ENCODE measurements around the gene EIPR1.

The EIPR1 gene

DNA sequence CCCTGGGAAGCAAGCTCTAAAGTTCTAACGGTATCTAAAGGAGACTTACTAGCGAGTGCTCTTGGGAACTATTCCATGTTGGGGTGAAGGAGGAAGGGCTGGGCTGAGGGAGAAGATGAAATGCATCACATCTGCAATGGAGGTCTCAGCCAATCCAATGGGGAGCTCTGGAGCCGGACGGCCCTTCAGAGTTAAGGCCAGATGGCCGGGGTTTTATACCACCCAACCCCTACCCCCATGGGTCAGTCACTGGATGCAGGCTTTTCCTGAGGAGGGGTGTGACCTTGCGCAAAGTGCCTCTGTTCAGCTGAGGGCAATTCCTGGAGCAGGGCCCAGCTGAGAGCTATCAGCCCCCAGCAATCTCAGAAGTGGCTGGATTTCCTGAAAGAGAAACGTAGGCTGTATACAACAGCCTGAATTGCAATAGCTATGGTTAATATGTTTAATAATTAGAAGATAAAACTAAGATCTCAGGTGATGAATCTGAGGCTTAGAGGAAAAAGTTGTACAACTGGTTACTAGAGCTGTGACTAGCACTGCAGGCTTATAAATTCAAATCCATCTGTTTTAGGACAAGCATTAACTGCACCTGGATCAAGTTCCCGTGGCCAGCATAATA lies 21.6 kb downstream of the EIPR1 start:
- no peak for DNase-seq

DNA sequence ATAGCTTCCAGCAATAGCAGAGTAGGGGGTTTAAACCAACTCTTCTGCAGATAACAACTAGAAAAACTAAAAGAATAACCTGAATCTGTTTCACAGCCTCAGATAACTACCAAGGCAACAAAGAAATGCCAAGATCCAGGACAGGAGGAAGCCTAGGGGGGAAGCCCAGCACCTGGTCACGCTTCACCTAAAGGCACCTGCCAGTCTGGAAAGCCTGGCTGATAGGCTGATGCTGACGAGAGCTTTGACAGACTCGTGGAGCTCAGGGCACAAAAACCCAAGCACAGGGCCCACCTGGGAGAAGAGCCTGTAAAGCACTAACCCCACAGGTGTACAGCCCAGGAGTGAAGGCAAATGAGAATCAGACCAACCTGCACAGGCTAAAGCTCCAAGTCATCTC lies 22.6 kb downstream of the EIPR1 start:
- no peak for DNase-seq

GRCh38 chr2:3349211-3349693 lies 28.4 kb downstream of the EIPR1 start:
- no peak for DNase-seq

DNA sequence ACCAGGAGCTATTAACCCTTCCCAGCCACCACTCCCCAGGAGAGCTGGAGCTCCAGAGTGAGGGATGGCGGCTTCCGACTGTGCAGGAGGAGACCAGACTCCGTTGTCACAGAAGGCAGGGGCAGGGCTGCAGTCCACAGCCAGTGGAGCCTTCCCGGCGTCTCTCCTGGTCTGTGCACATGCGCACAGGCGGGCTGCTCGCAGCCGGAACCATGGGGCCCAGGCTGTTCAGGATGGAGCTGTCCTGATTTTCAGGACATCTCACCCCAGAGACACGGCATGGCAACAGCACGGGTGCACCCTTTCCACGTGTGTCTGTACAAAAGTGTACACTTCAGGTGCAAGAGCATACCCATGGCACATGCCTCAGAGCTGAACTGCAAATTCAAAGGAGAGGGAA lies 28.9 kb downstream of the EIPR1 start:
- no peak for DNase-seq

DNA sequence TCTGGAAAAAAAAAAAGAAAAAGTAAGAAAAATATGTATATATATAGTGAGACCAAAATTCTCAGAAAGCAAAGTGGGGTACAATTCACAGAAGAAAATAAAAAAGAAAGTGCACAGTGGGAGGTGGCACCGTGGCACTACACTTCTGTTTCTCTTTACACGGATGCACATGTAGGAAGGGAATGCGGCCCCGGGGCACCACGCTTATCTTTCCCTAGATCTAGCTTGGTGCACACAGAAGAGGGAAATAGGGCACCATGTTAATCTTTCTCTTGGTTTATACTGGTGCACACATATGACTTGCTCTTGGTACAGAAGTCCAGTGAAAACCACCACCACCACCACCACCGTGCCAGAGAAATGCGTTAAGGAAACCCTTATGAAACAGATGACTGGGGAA lies 32.0 kb downstream of the EIPR1 start:
- DNase-seq = no peak

- DNase-seq = no peak
These were observed 32.7 kb downstream of the EIPR1 start for GRCh38 chr2:3344897-3345296.

DNA sequence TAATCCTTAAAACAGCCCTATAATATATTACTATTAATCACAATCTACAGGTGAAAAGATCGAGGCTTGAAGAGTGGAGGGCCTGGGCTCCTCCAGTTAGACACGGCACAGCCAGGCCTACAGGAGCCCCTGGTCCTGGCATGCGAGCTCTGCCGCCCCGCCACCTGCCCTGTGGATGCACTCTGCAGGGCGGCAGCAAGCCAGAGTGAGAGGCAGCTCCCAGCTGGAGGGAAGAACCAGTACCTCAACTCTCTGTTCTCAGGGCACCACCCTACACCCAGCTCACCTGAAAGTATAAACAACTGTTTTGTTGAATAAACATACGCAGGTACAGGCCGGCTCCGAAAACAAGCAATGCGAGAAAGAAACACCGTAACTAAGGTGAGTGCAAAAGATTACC lies 34.6 kb downstream of the EIPR1 start:
- no peak for DNase-seq

DNA sequence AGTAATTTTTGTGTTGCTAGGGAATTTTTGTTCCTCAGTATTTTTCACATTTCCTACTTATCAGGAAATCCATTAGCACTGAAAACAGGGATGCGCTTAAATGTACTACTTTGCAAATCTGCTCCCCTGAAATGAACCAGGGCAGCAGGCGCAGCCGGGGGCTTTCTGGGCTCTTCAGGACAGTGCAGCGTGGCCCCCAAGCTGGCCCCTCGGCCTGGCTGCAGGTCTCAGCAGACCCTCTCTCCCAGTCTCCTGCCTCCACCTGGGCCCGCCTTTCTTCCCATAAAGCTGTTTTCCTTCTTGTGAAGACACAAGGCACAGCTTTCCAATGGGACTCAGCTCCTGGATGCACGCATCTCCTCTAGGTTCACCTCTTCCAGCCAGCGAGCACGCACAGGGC lies 35.3 kb downstream of the EIPR1 start:
- DNase-seq = no peak

- no peak for DNase-seq
These were observed 36.3 kb downstream of the EIPR1 start for GRCh38 chr2:3341336-3341735.

DNA sequence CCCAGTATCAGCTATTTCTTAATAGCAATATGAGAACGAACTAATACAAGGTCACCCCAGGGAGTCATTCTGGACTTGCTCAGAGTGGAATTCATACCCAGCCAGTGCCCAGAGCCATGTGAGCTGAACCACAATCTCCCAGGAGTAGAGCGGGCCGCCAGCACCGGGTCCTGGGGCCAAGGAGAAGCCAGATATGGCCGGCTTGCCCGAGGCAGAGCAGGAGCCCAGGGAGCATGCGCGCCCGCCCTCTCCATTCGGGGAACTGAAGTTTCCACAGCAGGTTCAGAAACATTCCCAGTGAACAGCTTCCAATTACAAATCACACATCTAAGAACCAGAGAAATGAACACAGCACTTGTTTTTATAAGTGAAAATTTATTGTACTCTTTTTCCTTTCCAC lies 37.5 kb downstream of the EIPR1 start:
- no peak for DNase-seq

DNA sequence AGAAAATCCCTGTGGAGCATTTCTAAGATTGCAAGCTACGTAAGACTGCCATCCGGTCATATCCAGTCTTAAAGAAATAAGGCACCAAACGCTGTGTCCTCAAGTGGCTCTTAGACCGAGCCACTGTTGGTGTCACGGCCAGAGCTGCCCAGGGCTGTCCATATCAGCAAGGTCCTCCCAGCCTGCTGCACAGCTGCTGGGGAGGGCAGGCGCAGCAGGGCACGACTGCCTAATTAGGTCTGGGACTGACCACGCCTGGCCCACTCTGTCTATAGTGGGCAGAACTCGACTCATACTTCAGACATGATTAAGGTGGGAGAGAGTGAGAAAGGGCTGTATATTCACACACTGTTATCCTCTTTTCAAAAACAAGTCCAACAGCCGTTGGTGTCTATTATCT lies 39.3 kb downstream of the EIPR1 start:
- DNase-seq = no peak

DNA sequence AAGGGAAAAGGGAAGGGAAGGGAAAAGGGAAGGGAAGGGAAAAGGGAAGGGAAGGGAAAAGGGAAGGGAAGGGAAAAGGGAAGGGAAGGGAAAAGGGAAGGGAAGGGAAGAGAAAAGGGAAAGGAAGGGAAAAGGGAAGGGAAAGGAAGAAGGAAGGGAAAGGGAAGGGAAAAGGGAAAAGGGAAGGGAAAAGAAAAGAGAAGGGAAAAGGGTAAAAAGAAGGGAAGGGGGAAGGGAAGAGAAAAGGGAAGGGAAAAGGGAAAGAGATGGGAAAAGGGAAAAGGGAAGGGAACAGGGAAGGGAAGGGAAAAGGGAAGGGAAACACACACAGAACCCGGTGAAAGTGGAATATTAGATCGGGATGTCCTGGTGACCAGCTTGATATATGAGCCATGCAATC lies 40.8 kb downstream of the EIPR1 start:
- no peak for DNase-seq

DNA sequence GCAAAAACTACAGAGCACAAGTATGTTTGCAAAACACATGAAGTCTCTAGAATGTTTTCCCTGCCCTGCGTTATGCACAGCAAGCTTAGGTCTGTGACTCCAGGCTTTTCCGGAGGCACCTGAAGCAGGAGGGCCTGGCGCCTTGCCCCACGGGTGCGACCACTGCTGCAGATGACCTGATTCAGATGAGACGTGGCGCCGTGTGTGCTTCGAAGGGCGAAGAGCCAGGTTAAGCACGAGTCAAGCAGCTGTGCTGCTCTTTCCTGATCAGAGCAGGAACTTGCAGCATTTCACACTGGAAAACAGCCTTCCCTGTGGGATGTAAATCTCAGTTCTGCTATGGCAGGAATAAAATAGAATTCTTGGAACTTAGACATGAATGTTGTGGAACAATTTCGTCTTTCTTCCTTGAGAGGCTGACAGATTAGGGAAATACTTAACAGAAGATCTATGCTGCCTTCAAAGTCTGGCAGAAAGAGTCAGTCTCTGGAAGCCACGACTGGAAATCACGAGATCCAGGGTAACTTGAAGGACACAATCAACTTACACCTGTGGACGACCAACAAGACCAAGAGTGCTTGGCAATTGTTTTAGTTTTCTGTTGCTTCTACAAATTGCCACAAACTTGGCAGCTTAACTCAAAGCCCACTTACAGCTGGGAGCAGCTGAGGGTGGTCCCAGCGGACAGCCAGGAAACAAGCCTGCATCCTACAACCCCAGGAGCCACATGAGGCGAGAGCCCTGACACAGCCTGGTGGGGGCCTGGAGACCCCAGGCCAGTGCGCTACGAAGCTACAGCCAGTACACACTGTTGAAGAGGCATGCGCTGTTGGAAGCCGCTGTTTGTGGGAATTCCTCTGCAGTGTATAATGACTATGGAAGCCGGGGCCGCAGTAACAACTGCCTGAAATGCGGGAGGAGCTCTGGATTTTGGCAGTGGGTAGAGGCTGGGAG lies 42.9 kb downstream of the EIPR1 start:
- DNase-seq = no peak

DNA sequence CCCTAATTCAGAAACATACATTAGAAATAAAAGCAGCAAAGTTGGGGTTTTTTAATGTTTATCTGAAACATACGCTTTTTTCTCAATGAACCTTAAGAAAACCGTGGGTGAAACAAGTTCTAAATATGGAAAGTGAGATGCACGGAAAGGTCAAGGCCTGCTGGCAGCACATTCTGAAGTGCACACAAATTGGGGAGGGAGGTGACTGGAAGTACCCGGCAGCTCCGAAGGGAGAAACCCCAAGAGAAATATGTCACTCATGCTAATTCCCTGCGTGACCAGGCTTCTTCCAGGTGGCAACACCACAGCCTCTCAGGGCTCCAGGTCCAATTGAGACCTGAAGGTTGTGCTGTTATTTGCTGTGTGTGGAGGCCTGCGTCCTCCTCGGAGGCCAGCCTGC lies 45.5 kb downstream of the EIPR1 start:
- DNase-seq = no peak

DNA sequence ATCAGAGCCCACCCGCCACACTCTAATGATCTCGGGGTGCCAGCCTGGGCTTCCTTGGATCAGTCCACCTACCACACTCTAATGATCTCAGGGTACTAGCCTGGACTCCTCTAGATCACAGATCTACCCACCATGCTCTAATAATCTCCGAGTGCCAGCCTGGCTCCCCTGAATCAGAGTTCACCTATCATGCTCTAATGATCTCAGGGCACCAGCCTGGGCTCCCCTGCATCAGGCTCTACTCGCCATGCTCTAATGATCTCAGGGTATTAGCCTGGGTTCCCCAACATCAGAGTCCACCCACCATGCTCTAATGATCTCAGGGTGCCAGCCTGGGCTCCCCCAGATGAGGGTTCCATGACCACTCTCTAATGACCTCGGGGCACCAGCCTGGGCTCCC lies 48.1 kb downstream of the EIPR1 start:
- DNase-seq = no peak

- no peak for DNase-seq
These were observed 50.7 kb downstream of the EIPR1 start for GRCh38 chr2:3326871-3327270.

DNA sequence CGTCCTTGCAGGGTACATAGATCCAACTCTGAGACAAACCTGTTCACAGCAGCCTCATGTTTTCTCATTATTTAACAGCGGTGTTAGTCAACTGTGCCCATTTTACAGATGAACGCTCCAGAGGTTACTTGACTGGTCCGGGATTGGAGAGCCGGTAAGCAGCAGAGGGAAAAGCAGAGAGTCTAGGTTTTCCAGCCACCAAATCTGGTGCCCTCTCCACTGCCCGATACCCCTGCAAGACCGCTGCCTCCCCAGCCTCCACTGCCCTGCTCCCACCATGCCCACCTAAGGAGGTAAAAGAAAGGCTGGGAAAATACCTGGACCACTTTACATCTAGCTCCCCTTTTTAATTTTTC lies 51.5 kb downstream of the EIPR1 start:
- no peak for DNase-seq

DNA sequence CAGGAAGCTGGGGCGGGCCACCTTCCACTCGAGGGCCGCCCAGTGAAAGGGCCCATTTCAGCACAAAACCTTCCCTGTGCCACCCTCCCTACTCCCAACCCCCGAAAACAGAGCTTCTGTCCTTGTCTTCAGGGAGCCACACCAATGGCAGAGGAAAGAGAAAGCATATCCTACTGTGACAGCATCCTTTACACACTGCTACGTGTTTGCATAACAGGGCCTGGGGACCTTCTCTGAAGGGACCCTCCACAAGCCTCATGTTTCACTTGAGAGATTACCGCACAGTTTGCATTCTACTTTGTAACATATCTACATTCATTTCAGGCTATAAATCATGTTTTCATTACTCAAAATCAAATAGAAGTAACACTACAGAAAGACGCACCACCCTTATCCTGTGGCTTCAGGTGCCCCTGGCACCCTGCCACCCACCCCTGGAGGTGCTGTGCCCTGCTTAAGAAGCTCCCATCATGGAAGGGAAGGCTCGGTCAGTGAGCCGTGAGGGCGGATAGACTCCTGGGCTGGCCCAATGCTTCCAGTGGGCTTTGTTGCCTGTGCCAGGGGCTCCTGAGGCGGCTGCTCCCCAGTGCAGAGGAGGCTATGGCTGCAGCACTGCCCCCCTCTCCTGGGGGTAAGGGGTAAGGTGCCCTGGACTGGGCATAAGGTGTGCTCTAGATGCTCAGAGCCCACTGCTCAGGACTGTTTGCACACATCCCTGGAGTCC lies 52.0 kb downstream of the EIPR1 start:
- no peak for DNase-seq

DNA sequence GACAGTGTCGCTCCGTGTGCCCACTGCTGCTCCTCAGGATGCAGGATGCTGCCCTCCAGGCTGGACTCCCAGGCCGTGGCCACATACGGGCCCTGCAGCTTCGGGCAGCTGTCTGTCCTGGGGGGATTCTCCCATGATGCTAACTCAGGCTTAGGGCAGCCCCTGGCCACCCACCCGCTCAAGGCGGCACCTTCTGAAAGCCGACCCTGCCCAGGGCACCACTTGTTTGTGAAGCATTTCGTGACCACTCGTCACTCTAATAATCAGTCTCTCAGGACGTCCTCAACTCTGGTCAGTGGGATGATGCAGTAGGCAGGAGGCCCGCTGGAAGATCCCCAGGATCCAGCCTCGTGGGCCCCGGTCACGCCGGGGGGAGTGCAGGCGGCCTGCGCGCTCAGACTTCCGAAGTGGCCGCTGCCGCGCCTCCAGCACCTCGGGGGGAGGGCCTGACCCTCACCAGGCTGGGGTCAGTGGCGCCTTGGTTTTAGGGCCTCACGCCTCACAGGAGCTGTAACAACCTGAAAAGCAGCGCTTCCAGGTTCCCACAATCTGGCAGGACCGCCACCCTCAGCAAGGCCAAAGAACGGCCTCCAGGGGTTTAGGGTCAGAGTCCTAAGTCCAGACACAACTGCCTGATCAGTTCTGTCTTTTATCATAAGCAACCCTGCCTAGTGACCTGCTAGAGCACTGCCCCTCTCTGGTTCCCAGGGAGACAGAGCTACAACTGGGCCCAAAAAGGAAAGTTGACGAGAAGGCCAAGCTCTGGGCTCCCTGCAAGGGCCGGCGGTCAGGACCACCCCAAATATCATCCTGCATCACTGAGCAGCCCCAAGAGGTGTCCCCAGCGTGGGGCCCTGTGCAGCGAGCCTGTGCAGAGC lies 53.0 kb downstream of the EIPR1 start:
- DNase-seq = no peak

- DNase-seq = no peak
These were observed 53.6 kb downstream of the EIPR1 start for GRCh38 chr2:3324036-3324386.

- DNase-seq = no peak
These were observed 54.1 kb downstream of the EIPR1 start for GRCh38 chr2:3323360-3324035.

GRCh38 chr2:3322311-3322970 lies 55.2 kb downstream of the EIPR1 start:
- no peak for DNase-seq
